Measurements from ENCODE around the gene FILIP1L.

FILIP1L gene

GRCh38 chr3:99881121-99881524 is 233.2 kb downstream of the FILIP1L start:
- no peak for DNase-seq

GRCh38 chr3:99879275-99879674 is 235.0 kb downstream of the FILIP1L start:
- DNase-seq: no peak

GRCh38 chr3:99878005-99878404 is 236.3 kb downstream of the FILIP1L start:
- no peak for DNase-seq

GRCh38 chr3:99877031-99877579 is 237.2 kb downstream of the FILIP1L start:
- no peak for DNase-seq

GRCh38 chr3:99875929-99876841 is 238.1 kb downstream of the FILIP1L start:
- DNase-seq: no peak

GRCh38 chr3:99875581-99875928 is 238.7 kb downstream of the FILIP1L start:
- no peak for DNase-seq

- no peak for DNase-seq
Measured at GRCh38 chr3:99874237-99875002, 239.9 kb downstream of the FILIP1L start.

GRCh38 chr3:99873269-99874102 is 240.8 kb downstream of the FILIP1L start:
- no peak for DNase-seq

- DNase-seq: no peak
Measured at GRCh38 chr3:99872923-99873254, 241.4 kb downstream of the FILIP1L start.

- DNase-seq: no peak
Measured at GRCh38 chr3:99871231-99872045, 242.9 kb downstream of the FILIP1L start.

- DNase-seq: no peak
Measured at GRCh38 chr3:99870712-99871111, 243.6 kb downstream of the FILIP1L start.

- no peak for DNase-seq
Measured at GRCh38 chr3:99869621-99870020, 244.7 kb downstream of the FILIP1L start.

- DNase-seq: no peak
Measured at GRCh38 chr3:99868311-99868646, 246.0 kb downstream of the FILIP1L start.

- DNase-seq: no peak
Measured at GRCh38 chr3:99867594-99868310, 246.5 kb downstream of the FILIP1L start.

- no peak for DNase-seq
Measured at GRCh38 chr3:99866261-99866761, 248.0 kb downstream of the FILIP1L start.

GRCh38 chr3:99865321-99865720 is 249.0 kb downstream of the FILIP1L start:
- no peak for DNase-seq

- DNase-seq: no peak
Measured at GRCh38 chr3:99864289-99864688, 250.0 kb downstream of the FILIP1L start.

- DNase-seq: no peak
Measured at GRCh38 chr3:99863588-99863987, 250.7 kb downstream of the FILIP1L start.

- no peak for DNase-seq
Measured at GRCh38 chr3:99863002-99863401, 251.3 kb downstream of the FILIP1L start.

GRCh38 chr3:99862208-99862607 is 252.1 kb downstream of the FILIP1L start:
- no peak for DNase-seq

- no peak for DNase-seq
Measured at GRCh38 chr3:99861216-99861615, 253.1 kb downstream of the FILIP1L start.

Measured in NCI-H446 treated with DMSO at 0.1 percent for 48 hours (cell line).